ENCODE data around the gene CLVS2. TPM values are rescaled to one million over a fixed set of nuclear protein-coding genes. Genes with fewer than 3 reads are reported as not detected.

Gene CLVS2, protein sequence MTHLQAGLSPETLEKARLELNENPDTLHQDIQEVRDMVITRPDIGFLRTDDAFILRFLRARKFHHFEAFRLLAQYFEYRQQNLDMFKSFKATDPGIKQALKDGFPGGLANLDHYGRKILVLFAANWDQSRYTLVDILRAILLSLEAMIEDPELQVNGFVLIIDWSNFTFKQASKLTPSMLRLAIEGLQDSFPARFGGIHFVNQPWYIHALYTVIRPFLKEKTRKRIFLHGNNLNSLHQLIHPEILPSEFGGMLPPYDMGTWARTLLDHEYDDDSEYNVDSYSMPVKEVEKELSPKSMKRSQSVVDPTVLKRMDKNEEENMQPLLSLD
- polyA plus RNA-seq (2014; cell fraction: cytosol; rRNA removed): 5.7 and 7.8 TPM in 2 replicates
- polyA plus RNA-seq (2014; cell fraction: nucleus; rRNA removed): 6.4 and 6.8 TPM in 2 replicates

DNA sequence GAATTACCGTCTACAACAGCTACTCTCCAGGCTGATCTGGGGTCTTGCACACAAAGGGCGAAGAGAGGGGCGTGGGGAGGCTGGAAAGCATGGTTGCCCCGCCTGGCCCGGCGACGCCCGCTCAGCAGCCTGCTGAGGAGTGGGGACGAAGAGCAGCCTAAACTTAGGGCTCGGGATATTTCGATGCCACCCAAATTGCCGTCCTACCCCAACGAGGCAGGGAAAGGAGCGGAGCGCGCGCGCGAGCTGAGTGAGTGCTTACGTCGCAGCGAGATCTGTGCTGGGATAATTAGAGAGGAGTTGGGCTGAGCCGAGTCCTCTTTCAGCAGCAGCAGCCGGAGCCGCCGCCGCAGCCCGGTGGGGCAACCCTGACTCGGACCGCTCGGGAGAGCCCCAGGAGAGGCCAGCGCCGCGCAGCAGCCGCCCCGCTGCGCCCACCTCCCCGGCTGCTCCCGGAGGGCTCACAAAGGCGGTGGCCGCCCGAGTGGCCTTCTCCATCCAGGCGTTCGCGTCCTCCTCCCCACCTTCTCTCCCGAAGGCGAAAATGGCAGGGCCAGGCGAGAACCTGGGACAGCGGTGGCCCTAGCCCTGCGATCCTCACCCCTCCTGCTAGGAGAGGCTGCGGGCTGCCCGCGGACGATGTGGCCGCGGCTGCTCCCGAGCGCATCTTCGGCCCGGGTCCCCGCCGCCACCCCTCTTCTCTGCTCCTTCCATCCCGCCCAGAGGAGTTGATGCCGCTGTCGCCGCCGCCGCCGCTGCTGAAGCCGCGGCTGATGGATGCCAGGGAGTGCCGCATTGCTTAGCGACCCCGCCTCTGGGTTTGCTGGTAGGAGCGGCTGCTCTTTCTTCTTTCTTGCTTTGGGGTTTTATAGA lies at the start of gene CLVS2:
CLVS2 (plus strand) TSS at position 315 of the 873 bp plus-strand sequence. CDS start 1,543 bp downstream, outside the sequence.
- peak; percentile 87 for DNase-seq (ENCODE audit: low spot score)

DNA sequence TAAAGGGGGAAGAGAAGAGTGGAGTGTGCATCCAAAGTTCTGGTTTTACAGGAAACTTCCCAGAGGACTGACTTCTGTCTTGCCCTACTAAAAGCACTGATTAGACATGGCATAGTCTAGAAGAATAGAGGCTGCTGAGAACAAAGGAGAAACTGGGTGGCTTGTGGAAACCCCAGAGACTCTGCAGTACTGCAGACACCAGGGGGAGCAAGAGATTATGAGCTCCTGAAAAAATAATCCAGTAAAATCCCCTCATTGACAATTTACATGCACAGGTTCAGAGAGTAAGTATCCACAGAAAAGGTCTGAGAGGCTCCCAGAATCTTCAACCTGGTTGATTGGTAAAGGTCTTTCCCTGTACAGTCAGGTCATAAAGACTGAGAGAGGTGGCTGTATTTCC lies 48.7 kb upstream of the CLVS2 start:
- peak; percentile 22 for DNase-seq (ENCODE audit: low spot score)

DNA sequence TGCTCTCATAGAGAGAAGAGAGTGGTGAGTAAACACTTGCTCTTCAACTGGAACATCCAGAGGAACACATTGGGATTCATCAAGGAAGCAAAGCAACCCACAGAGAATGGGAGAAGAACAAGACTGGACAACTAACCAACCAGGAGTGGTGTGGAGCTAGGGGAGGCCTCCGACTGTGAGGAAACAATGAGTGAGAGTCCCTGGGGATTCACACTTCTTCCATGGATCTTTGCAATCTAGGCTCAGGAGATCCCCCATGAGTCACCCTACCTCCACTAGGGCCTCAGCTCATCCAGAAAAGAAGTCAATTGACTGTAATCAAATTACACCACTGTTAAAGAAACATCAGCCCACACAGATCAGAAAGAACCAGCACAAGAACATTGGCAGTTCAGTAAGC lies 42.3 kb upstream of the CLVS2 start:
- DNase-seq (ENCODE audit: low spot score): no peak

DNA sequence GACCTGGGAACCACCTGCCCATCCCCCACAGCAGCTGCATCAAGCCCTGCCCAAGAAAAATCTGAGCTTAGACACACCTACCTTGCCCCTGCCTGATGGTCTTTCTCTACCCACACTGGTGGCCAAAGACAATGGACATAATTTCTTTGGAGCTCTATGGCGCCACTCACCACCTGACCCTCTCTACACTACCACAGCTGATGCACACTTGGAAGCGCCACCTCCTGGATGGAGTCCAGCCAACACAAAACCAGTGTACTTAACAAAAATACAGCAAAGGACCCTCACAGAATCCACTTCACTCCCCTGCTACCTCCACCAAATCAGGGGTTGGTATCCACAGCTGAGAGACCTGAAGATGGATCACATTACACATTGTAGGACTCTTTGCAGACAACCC lies 39.7 kb upstream of the CLVS2 start:
- DNase-seq (ENCODE audit: low spot score): no peak

DNA sequence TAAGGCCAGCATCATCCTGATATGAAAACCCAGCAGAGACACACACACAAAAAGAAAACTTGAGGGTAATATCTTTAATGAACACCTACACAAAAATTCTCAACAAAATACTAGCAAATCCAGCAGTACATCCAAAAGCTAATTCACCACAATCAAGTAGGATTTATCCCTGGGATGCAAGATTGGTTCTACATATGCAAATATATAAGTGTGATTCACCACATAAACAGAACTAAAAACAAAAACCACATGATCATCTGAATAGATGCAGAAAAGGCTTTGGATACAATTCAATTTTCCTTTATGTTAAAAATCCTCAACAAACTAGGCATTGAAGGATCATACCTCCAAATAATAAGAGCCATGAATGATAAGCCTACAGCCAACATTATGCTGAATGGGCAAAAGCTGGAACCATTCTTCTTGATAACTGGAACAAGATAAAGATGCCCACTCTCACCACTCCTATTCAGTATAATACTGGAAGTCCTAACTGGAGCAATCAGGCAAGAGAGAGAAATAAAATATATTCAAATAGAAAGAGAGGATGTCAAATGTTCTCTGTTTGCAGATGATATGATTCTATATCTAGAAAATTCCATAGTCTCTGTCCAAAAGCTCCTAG lies 33.9 kb upstream of the CLVS2 start:
- no peak for DNase-seq (ENCODE audit: low spot score)

DNA sequence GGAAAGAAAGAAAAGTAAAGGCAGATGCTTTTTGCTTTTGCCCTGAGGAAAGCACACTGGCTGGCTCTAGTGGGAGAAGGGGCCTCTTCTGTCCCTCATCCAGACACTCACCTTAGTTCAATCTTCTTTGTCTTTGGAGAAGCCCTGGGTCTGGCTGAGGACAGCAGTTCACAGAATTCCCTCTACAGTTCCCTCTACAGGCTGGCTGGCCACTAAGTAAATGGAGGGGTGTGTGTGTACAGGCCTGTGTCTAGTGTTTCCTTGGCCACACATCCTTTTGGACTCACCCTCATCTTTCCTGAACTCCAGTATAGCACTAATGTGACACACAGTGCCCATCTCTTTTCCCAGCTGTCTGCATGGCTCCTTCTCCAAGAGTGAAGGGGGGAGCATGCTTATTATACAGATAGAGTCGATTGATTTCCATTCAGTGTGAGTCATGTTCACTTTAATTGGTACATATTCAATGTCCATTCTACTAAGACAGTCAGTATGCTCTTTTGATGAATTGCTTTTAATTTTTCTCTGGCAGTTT lies 26.0 kb upstream of the CLVS2 start:
- no peak for DNase-seq (ENCODE audit: low spot score)

DNA sequence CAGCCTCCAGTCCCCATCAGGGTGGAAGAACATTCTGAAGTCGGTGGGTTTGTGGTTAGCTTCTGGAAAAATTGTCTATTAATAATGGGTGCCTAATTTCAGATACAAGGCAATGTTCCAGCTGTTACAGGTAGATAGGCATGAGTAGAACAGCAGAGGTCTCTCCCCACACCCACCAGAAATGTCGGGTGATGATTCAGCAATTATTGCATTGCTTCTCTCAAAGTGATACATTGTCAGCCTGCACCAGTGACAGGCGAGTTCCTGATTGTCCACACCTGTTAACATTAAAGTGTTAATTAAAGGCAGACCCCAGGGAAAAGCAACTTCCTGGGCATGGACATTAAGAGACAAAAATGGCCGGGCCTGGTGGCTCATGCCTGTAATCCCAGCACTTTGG lies 18.9 kb upstream of the CLVS2 start:
- DNase-seq (ENCODE audit: low spot score): no peak

DNA sequence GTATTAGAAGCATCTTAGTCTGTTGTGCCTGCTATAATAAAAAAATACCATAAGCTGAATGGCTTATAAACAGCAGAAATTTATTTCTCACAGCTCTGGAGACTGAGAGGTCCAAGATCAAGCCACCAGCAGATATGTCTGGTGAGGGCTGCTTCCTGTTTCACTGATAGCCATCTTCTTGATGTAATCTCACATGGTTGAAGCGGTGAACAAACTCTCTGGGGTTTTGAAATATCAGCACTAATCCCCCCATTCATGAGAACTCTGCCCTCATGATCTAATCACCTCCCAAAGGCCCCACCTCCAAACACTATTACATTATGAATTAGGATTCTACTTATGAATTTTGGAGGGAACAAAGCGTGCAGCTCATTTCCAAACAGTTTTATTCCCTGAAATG lies 11.6 kb upstream of the CLVS2 start:
- DNase-seq (ENCODE audit: low spot score): peak; percentile 34

DNA sequence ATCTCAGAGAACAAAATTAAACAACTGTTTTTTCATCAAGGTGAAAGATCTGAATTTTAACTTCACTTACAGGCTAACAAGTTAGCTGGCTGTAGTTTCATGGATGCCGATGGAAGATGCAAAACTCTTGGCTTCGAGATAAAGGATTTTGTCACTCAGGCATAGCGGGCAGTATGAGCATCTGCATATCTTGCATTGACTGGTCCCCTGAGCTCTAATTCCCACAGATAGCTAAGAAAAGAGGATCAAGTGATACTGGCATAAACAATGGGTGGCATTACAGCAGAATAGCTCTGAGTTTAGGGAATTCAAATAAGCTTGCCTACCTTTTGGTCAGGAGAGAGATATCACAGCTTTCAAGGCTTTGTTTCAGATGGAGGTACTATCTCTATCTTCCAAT lies 1.8 kb upstream of the CLVS2 start:
- no peak for DNase-seq (ENCODE audit: low spot score)

DNA sequence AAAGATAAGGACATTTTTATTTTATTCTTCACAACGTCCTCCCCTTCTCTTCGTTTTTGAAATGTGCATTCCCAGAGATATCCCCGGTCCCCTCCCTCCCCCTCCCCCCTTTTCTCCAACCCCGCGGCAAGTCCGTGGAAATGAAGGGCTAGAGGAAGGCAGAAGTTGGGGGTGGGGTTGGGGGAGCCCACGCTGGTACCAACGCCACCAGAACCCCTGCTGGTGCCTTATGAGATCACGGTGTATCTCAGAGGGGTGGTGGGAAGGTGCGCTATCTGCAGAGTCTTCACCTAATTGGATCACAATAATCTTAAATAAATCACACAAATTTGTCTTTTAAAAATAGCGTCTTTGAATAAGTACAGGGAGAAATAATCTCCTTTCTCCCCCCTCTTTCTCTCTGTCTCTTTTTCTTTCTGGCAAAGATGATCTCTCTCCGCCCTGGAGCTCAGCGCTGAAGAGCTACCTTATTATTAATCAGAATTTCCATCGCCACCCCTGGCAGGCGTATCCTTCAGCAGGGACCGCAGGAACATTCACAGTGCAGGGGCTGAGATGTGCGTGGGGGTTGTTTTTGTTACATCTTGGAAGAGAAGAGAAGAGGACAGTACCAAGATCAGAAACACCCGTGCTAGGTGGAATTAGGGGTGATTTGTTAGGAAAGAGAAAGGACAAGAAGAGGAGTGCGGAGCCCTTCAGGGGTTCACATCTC lies 915 bp downstream of the CLVS2 start:
- DNase-seq (ENCODE audit: low spot score): peak; percentile 51

DNA sequence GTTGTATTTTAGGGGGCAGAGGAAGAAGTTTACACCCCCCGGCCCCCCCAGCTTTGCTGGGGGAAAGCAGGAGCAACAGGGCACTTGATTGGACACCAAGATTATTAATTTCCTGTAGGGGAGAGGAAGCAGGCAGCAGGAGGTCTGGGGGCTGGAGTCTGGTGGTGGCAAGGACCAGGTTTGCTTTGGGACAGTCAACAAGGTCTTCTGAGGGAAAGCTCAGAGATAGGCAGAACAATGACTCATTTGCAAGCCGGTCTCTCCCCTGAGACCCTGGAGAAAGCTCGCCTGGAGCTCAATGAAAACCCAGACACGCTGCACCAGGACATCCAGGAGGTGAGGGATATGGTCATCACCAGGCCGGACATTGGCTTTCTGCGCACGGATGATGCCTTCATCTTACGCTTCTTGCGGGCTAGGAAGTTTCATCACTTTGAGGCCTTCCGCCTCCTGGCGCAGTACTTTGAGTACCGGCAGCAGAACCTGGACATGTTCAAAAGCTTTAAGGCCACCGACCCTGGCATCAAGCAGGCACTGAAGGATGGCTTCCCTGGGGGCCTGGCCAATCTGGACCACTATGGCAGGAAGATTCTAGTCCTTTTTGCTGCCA lies 1.6 kb downstream of the CLVS2 start:
- peak; percentile 64 for DNase-seq (ENCODE audit: low spot score)

DNA sequence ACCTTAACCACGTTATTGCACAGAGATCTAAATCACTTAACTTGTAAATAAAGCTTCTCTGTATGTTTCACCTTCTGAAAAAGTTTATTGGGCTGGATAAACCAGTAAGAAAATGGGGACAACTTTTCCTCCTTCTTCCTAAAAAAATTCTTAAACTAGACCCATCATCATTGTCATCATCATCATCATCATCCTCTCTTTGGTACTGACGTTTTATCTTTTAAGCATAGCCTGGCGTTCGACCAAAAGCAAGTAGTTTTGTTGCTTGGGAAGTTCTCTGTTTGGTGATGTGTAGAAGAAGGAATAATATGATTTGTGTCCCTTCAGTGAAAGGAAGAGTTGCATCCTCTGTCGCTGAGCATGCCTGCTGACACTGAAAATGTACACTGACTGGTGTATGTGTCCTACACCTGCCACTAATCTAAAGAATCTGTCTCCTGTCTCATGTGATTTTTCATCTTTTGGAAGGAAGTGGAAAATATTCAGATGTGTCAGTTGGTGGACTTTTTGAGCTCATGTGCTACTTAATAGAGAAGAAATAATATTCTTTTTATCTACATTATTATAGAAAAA lies 2.5 kb downstream of the CLVS2 start:
- peak; percentile 48 for DNase-seq (ENCODE audit: low spot score)

DNA sequence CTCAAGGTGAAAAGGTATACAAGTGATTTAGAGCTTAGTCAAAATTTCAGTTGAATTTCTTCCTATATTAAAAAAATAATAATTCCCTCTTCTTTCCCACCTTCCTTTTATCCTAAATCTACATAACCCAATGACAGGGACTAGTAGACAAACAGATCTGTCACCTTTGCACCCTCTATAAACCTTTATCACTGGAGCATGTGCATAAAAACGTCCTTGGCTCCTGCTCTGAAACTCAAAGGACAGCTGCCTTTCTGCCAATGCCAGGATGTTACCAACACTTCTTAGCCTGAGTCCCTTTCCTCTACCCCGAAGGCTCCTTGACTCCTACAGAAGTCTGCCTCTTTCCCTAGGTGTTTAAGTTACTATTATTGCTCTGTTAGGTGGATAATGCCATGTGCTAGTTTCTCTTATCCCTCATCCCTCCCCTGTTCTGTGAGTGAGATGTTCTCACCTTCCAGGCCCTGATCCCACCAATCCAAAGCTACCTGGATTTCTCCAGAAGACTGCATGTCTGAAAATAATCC lies 4.3 kb downstream of the CLVS2 start:
- no peak for DNase-seq (ENCODE audit: low spot score)

DNA sequence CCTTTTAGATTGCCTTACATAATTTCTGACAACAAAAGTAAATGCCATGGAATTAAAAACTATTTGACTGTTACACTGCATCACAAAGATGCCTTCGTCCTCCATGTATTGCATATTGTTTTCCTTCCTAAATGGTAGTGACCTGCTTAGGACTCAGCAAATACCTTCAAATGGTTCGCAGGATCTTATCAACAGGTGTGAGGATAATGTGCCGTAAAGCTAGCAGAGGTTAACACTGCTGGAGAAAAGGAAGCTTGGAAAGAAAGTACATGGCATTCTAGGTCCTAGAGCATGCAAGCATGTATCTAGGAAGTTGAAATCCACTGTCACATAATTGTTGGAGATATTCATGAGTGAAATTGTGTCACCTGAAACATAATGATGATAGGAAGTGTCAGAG lies 5.5 kb downstream of the CLVS2 start:
- DNase-seq (ENCODE audit: low spot score): no peak

DNA sequence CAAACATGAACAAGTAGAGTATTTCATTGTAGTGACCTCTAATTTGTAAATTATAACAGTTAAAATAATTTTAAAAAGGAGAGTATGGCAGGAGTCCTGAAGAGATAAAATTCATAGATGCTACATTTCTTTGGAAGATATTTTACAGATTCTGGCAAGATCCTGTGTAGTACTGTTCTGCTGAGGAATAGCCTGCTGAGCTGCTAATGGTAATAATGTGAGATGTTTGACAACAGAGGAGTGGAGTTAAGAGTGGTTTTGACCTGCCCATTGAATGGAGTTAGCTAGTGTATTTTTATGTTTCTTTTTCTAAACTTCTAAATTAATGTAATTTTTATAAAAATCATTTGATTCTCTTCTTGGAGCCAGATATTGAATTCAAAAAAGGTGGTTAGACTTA lies 11.8 kb downstream of the CLVS2 start:
- no peak for DNase-seq (ENCODE audit: low spot score)

DNA sequence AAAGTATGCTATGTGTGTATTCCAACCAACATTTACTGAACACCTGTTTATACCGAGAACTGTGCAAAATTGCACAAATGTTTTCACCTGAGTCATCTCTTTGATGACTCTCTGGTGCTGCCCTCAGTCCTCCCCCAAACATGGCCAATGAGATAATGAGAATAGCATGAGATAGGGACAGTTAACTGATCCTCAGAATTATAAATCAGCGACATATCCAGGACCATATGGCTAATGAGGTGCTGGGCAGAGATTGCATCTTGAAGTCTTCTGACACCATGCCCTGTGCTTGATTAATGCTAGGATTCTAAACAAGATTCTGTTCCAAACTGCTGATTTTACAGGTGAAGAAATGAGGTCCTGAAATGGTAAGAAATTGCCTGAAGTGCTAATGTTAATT lies 13.0 kb downstream of the CLVS2 start:
- DNase-seq (ENCODE audit: low spot score): no peak

DNA sequence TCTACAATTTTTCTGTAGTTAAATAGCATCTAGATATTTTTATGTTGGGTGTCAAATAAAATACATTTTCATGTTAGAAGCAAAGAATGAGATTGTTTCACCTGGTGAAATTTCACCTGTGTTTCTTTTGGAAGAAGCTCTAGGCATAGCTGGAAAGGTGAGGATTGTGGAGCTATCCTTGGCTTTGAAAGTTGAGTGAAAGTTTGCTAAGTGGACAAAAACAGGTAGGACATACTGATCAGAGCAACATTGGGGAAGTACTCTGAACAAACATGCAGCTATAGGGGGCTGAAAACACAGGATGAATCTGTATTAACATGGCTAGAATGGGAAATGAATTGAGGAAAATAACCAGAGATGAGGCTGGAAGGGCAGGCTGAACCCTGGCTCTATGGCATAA lies 18.8 kb downstream of the CLVS2 start:
- DNase-seq (ENCODE audit: low spot score): no peak

DNA sequence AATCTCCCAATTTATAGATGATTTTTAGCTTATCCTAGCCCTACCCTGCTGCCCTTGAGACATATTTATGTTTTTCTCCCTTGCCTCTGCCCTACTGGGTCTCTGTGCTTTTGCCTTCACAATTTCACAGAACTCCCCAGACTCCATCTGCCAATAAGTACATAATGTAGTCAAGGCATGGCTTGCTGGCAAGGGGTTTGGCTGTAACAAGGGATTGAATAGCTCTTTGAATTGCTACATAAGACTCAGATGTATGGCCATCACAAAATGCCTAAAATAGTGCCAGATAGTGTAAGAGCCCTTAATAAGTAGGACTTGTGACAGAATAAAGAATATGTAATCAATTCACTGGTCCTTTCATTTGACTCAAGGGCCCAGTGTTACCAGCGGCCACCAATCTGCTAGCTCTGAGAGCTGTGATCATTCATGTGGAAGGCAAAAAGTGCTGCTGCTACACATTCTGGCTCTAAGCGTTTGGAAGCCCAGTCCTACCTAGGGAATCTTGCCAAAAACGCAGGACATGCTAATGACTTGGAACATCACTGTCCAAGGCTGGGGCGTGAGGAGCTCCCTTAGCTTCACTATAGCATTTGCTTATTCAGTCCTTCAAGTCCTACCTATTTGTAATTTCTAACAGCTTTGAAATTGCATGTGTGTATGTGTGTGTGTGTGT lies 20.5 kb downstream of the CLVS2 start:
- DNase-seq (ENCODE audit: low spot score): no peak

DNA sequence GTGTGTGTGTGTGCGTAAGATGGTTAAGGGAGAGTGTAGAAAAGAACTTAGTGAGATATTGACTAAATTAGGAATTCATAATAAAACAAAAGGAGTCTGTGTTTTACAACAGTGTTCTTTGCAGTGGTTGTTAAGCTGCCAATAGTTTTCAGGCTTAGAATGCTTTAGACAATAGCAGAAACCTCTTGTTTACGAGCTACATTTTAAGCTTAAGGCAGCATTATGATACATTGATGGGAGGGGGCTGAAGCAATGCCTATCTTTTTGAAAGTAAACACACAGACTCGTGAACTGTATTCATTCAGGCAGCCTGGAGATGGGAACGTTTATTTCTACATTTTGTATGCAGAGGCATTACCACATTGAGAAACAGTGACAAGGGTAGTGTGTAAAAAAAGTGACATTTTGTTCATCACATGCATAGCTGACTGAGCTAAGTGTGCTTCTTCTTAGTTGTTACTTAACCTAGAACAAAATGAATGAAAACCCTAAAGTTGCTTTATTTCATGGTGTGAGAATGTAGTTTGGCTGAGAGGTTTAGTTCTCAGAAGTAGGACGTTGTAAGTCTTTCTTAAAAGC lies 21.2 kb downstream of the CLVS2 start:
- no peak for DNase-seq (ENCODE audit: low spot score)

Measured in SK-N-DZ (cell line).